ENCODE measurements around the gene IFNB1.
A peak's percentile ranks its signal among the peaks of the same experiment; 100 is the strongest.

Gene IFNB1

GRCh38 chr9:21070906-21071305 is 6.8 kb downstream of the IFNB1 start:
- H3K4me3 ChIP-seq (ENCODE audit: low read depth, low read length), result no peak overlapping the region

- H3K4me3 ChIP-seq (ENCODE audit: low read depth, low read length), result no peak overlapping the region
These were observed 7.6 kb downstream of the IFNB1 start for GRCh38 chr9:21070171-21070571.

- no peak overlapping the region for H3K4me3 ChIP-seq (ENCODE audit: low read depth, low read length)
These were observed 16.7 kb downstream of the IFNB1 start for GRCh38 chr9:21060919-21061561.

- no peak overlapping the region for H3K4me3 ChIP-seq (ENCODE audit: low read depth, low read length)
These were observed 20.8 kb downstream of the IFNB1 start for GRCh38 chr9:21056931-21057330.

GRCh38 chr9:21053851-21054250 is 23.9 kb downstream of the IFNB1 start:
- no peak overlapping the region for H3K4me3 ChIP-seq (ENCODE audit: low read depth, low read length)

- H3K4me3 ChIP-seq (ENCODE audit: low read depth, low read length), result no peak overlapping the region
These were observed 30.5 kb downstream of the IFNB1 start for GRCh38 chr9:21047281-21047691.

GRCh38 chr9:21043841-21044240 is 33.9 kb downstream of the IFNB1 start:
- no peak overlapping the region for H3K4me3 ChIP-seq (ENCODE audit: low read depth, low read length)

GRCh38 chr9:21042466-21042865 is 35.3 kb downstream of the IFNB1 start:
- H3K4me3 ChIP-seq (ENCODE audit: low read depth, low read length), result no peak overlapping the region

- H3K4me3 ChIP-seq (ENCODE audit: low read depth, low read length), result no peak overlapping the region
These were observed 38.4 kb downstream of the IFNB1 start for GRCh38 chr9:21039302-21039701.

GRCh38 chr9:21037278-21037677 is 40.5 kb downstream of the IFNB1 start:
- H3K4me3 ChIP-seq (ENCODE audit: low read depth, low read length), result no peak overlapping the region

GRCh38 chr9:21031808-21032183 is 45.9 kb downstream of the IFNB1 start:
- no peak overlapping the region for H3K4me3 ChIP-seq (ENCODE audit: low read depth, low read length)

- H3K4me3 ChIP-seq (ENCODE audit: low read depth, low read length), result peak within 1 kb of the TSS; percentile 18
These were observed 46.5 kb downstream of the IFNB1 start, which contains the start of gene HACD4 for GRCh38 chr9:21031091-21031807. HACD4 (minus strand) TSS chr9:21031640; CDS start chr9:21031590, 50 bp downstream.

- no peak overlapping the region for H3K4me3 ChIP-seq (ENCODE audit: low read depth, low read length)
These were observed 47.2 kb downstream of the IFNB1 start for GRCh38 chr9:21030389-21031035.

- no peak overlapping the region for H3K4me3 ChIP-seq (ENCODE audit: low read depth, low read length)
These were observed 48.1 kb downstream of the IFNB1 start for GRCh38 chr9:21029661-21030060.

GRCh38 chr9:21028466-21028865 is 49.3 kb downstream of the IFNB1 start:
- no peak overlapping the region for H3K4me3 ChIP-seq (ENCODE audit: low read depth, low read length)

- H3K4me3 ChIP-seq (ENCODE audit: low read depth, low read length), result no peak overlapping the region
These were observed 50.4 kb downstream of the IFNB1 start for GRCh38 chr9:21027295-21027694.

Measured in iPS-11a (cell line).